SW480 (cell line): ENCODE data around the gene SVOP.
"Not testable (repeated sequence)": the region's sequence is repeated elsewhere in the genome, so short reads cannot be mapped to it uniquely, and the experiment has no call there.

Experiments
- DNase-seq: peaks from one replicate; pipeline ENCODE4 v3.0.0-alpha.2; 2016; ENCODE audit warnings: low spot score

The SVOP gene

GRCh38 chr12:108888031-108888430 is 132.8 kb downstream of the SVOP start:
- DNase-seq: no peak

GRCh38 chr12:108886873-108887629 is 133.8 kb downstream of the SVOP start:
- DNase-seq: no peak

GRCh38 chr12:108884116-108885012 is 136.5 kb downstream of the SVOP start:
- peak; percentile 26 for DNase-seq

GRCh38 chr12:108881953-108882352 is 138.9 kb downstream of the SVOP start:
- DNase-seq: no peak

GRCh38 chr12:108879615-108880254 is 141.1 kb downstream of the SVOP start, which contains the start of gene DAO:
Gene DAO (plus strand): TSS chr12:108880092. CDS start chr12:108885007, 4,915 bp downstream.
- no peak for DNase-seq

GRCh38 chr12:108876550-108876949 is 144.3 kb downstream of the SVOP start:
- no peak for DNase-seq

- DNase-seq: no peak
Observed at GRCh38 chr12:108875682-108876361, 145.0 kb downstream of the SVOP start.

GRCh38 chr12:108875280-108875679 is 145.6 kb downstream of the SVOP start:
- DNase-seq: no peak

- DNase-seq: no peak
Observed at GRCh38 chr12:108868781-108869180, 152.1 kb downstream of the SVOP start.

- DNase-seq: not testable (repeated sequence)
Observed at GRCh38 chr12:108866083-108866482, 154.8 kb downstream of the SVOP start.

GRCh38 chr12:108865169-108865568 is 155.7 kb downstream of the SVOP start:
- no peak for DNase-seq

- DNase-seq: no peak
Observed at GRCh38 chr12:108862588-108862959, 158.3 kb downstream of the SVOP start.

GRCh38 chr12:108861878-108862587 is 158.8 kb downstream of the SVOP start:
- DNase-seq: no peak

- no peak for DNase-seq
Observed at GRCh38 chr12:108860443-108860842, 160.4 kb downstream of the SVOP start.

GRCh38 chr12:108859923-108860291 is 161.0 kb downstream of the SVOP start:
- DNase-seq: no peak

GRCh38 chr12:108859141-108859922 is 161.5 kb downstream of the SVOP start:
- DNase-seq: not testable (repeated sequence)

GRCh38 chr12:108858311-108859074 is 162.4 kb downstream of the SVOP start:
- DNase-seq: no peak
